ENCODE results near the gene IL1RAPL1. TPM values are rescaled to one million over a fixed set of nuclear protein-coding genes. Genes with fewer than 3 reads are reported as not detected.
"Not testable (repeated sequence)": the region's sequence is repeated elsewhere in the genome, so short reads cannot be mapped to it uniquely, and the experiment has no call there.

Gene IL1RAPL1
- total and polyA plus RNA-seq, 2 donors (not counting 1 experiment from before 2014, with no cell fraction given): 0.25 to 2.8 TPM

- no peak overlapping the region for H3K4me2 ChIP-seq (ENCODE audit: extremely low read depth, insufficient read depth, low read length)
- no peaks in the 10 kb centered on the region for H4K20me1 ChIP-seq (ENCODE audit: control insufficient read depth, extremely low read depth, insufficient read depth, low read length)
- H3K9me3 ChIP-seq (ENCODE audit: control insufficient read depth, insufficient read depth, low read depth, low read length): no peaks in the 10 kb centered on the region
- no peaks in the 10 kb centered on the region for H3K36me3 ChIP-seq (ENCODE audit: control insufficient read depth, insufficient read depth, low read length)
- H2AFZ ChIP-seq (ENCODE audit: low read length): no peak overlapping the region
- H3K4me3 ChIP-seq (replicated peaks in 1 of 4; ENCODE audit: control extremely low read depth in 1 of 4, insufficient read depth in 1 of 4, low read depth in 3 of 4, low read length in 4 of 4): no peak overlapping the region
- TF ChIP-seq CTCF (conservative IDR thresholded peaks at IDR 0.05 in 1 of 2, IDR thresholded peaks at IDR 0.05 in 1 of 2; ENCODE audit: low read depth in 1 of 2, low read length in 2 of 2): no peak
- TF ChIP-seq EZH2 (IDR thresholded peaks at IDR 0.05; ENCODE audit: low read length, missing control alignments): no peak
- DNase-seq (ENCODE audit: low read depth in 2 of 2): no peak
- H3K27ac ChIP-seq (ENCODE audit: insufficient read depth, low read length): no peak overlapping the region
- no peaks in the 10 kb centered on the region for H3K4me1 ChIP-seq (ENCODE audit: control insufficient read depth, extremely low read depth, insufficient read depth, low read length)
- H3K79me2 ChIP-seq (ENCODE audit: control insufficient read depth, insufficient read depth, low read length): no peaks in the 10 kb centered on the region
- no peaks in the 10 kb centered on the region for H3K27me3 ChIP-seq (ENCODE audit: control insufficient read depth, insufficient read depth, low read length)
- no peak overlapping the region for H3K9ac ChIP-seq (ENCODE audit: insufficient read depth, low read length)
These were observed 721.5 kb downstream of the IL1RAPL1 start for GRCh38 chrX:29308726-29309125.

- DNase-seq (ENCODE audit: low read depth in 2 of 2): no peak
- H3K4me2 ChIP-seq (ENCODE audit: extremely low read depth, insufficient read depth, low read length): no peak overlapping the region
- no peak for TF ChIP-seq CTCF (conservative IDR thresholded peaks at IDR 0.05 in 1 of 2, IDR thresholded peaks at IDR 0.05 in 1 of 2; ENCODE audit: low read depth in 1 of 2, low read length in 2 of 2)
- no peak for TF ChIP-seq EZH2 (IDR thresholded peaks at IDR 0.05; ENCODE audit: low read length, missing control alignments)
- no peaks in the 10 kb centered on the region for H3K4me1 ChIP-seq (ENCODE audit: control insufficient read depth, extremely low read depth, insufficient read depth, low read length)
- no peaks in the 10 kb centered on the region for H3K79me2 ChIP-seq (ENCODE audit: control insufficient read depth, insufficient read depth, low read length)
- H4K20me1 ChIP-seq (ENCODE audit: control insufficient read depth, extremely low read depth, insufficient read depth, low read length): no peaks in the 10 kb centered on the region
- H3K36me3 ChIP-seq (ENCODE audit: control insufficient read depth, insufficient read depth, low read length): no peaks in the 10 kb centered on the region
- H3K9ac ChIP-seq (ENCODE audit: insufficient read depth, low read length): no peak overlapping the region
- H3K4me3 ChIP-seq (replicated peaks in 1 of 4; ENCODE audit: control extremely low read depth in 1 of 4, insufficient read depth in 1 of 4, low read depth in 3 of 4, low read length in 4 of 4): no peak overlapping the region
- no peak overlapping the region for H2AFZ ChIP-seq (ENCODE audit: low read length)
- H3K27ac ChIP-seq (ENCODE audit: insufficient read depth, low read length): no peak overlapping the region
- no peaks in the 10 kb centered on the region for H3K9me3 ChIP-seq (ENCODE audit: control insufficient read depth, insufficient read depth, low read depth, low read length)
- H3K27me3 ChIP-seq (ENCODE audit: control insufficient read depth, insufficient read depth, low read length): no peaks in the 10 kb centered on the region
These were observed 728.7 kb downstream of the IL1RAPL1 start for GRCh38 chrX:29315931-29316330.

- no peak overlapping the region for H2AFZ ChIP-seq (ENCODE audit: low read length)
- no peaks in the 10 kb centered on the region for H3K79me2 ChIP-seq (ENCODE audit: control insufficient read depth, insufficient read depth, low read length)
- no peaks in the 10 kb centered on the region for H3K36me3 ChIP-seq (ENCODE audit: control insufficient read depth, insufficient read depth, low read length)
- no peaks in the 10 kb centered on the region for H3K27me3 ChIP-seq (ENCODE audit: control insufficient read depth, insufficient read depth, low read length)
- H3K4me1 ChIP-seq (ENCODE audit: control insufficient read depth, extremely low read depth, insufficient read depth, low read length): no peaks in the 10 kb centered on the region
- H3K4me3 ChIP-seq (replicated peaks in 1 of 4; ENCODE audit: control extremely low read depth in 1 of 4, insufficient read depth in 1 of 4, low read depth in 3 of 4, low read length in 4 of 4): no peak overlapping the region
- no peaks in the 10 kb centered on the region for H4K20me1 ChIP-seq (ENCODE audit: control insufficient read depth, extremely low read depth, insufficient read depth, low read length)
- H3K27ac ChIP-seq (ENCODE audit: insufficient read depth, low read length): no peak overlapping the region
- H3K4me2 ChIP-seq (ENCODE audit: extremely low read depth, insufficient read depth, low read length): no peak overlapping the region
- DNase-seq (ENCODE audit: low read depth in 2 of 2): peak; percentile 58 to 60
- H3K9ac ChIP-seq (ENCODE audit: insufficient read depth, low read length): no peak overlapping the region
- no peak for TF ChIP-seq EZH2 (IDR thresholded peaks at IDR 0.05; ENCODE audit: low read length, missing control alignments)
- no peak for TF ChIP-seq CTCF (conservative IDR thresholded peaks at IDR 0.05 in 1 of 2, IDR thresholded peaks at IDR 0.05 in 1 of 2; ENCODE audit: low read depth in 1 of 2, low read length in 2 of 2)
- no peaks in the 10 kb centered on the region for H3K9me3 ChIP-seq (ENCODE audit: control insufficient read depth, insufficient read depth, low read depth, low read length)
These were observed 730.8 kb downstream of the IL1RAPL1 start for GRCh38 chrX:29318012-29318411.

- H3K27me3 ChIP-seq (ENCODE audit: control insufficient read depth, insufficient read depth, low read length); H3K36me3 ChIP-seq (ENCODE audit: control insufficient read depth, insufficient read depth, low read length): not testable (repeated sequence)
These were observed 745.2 kb downstream of the IL1RAPL1 start for GRCh38 chrX:29332429-29332828.

GRCh38 chrX:29333091-29333490 is 745.8 kb downstream of the IL1RAPL1 start:
- H3K4me2 ChIP-seq (ENCODE audit: extremely low read depth, insufficient read depth, low read length); H3K4me3 ChIP-seq (replicated peaks in 1 of 4; ENCODE audit: control extremely low read depth in 1 of 4, insufficient read depth in 1 of 4, low read depth in 3 of 4, low read length in 4 of 4); H2AFZ ChIP-seq (ENCODE audit: low read length); H4K20me1 ChIP-seq (ENCODE audit: control insufficient read depth, extremely low read depth, insufficient read depth, low read length); H3K79me2 ChIP-seq (ENCODE audit: control insufficient read depth, insufficient read depth, low read length); DNase-seq (ENCODE audit: low read depth in 2 of 2); H3K4me1 ChIP-seq (ENCODE audit: control insufficient read depth, extremely low read depth, insufficient read depth, low read length); H3K27ac ChIP-seq (ENCODE audit: insufficient read depth, low read length); H3K9ac ChIP-seq (ENCODE audit: insufficient read depth, low read length); H3K9me3 ChIP-seq (ENCODE audit: control insufficient read depth, insufficient read depth, low read depth, low read length); H3K27me3 ChIP-seq (ENCODE audit: control insufficient read depth, insufficient read depth, low read length); H3K36me3 ChIP-seq (ENCODE audit: control insufficient read depth, insufficient read depth, low read length): not testable (repeated sequence)

More at GRCh38 chrX:29332429-29332828, 745.2 kb downstream of the IL1RAPL1 start:
- not testable (repeated sequence) for DNase-seq (ENCODE audit: low read depth in 2 of 2); H3K9me3 ChIP-seq (ENCODE audit: control insufficient read depth, insufficient read depth, low read depth, low read length); H3K4me1 ChIP-seq (ENCODE audit: control insufficient read depth, extremely low read depth, insufficient read depth, low read length); H3K9ac ChIP-seq (ENCODE audit: insufficient read depth, low read length); H2AFZ ChIP-seq (ENCODE audit: low read length); H3K4me2 ChIP-seq (ENCODE audit: extremely low read depth, insufficient read depth, low read length); H4K20me1 ChIP-seq (ENCODE audit: control insufficient read depth, extremely low read depth, insufficient read depth, low read length); H3K4me3 ChIP-seq (replicated peaks in 1 of 4; ENCODE audit: control extremely low read depth in 1 of 4, insufficient read depth in 1 of 4, low read depth in 3 of 4, low read length in 4 of 4); H3K27ac ChIP-seq (ENCODE audit: insufficient read depth, low read length); H3K79me2 ChIP-seq (ENCODE audit: control insufficient read depth, insufficient read depth, low read length)

All from fibroblast of lung (primary cell).